Fibroblast of mammary gland (primary cell): ENCODE data around the gene C18orf32.
"Not testable (repeated sequence)": the region's sequence is repeated elsewhere in the genome, so short reads cannot be mapped to it uniquely, and the experiment has no call there.

Source experiments
- DNase-seq: peaks from one replicate; pipeline ENCODE4 v3.0.0-alpha.2; 2010; ENCODE audit warnings: low read depth
- H3K4me3 ChIP-seq: 2 replicates; pipeline ENCODE4 v1.5.1; 2011; ENCODE audit warnings: low read depth, mild to moderate bottlenecking, low read length, moderate library complexity; ENCODE audit not compliant: control insufficient read depth
- TF ChIP-seq, protein P1 (sequence below): conservative IDR thresholded peaks from 2 replicates; pipeline ENCODE4 v1.5.1; 2011; ENCODE audit warnings: low read depth, low read length, inconsistent platforms; ENCODE audit not compliant: control insufficient read depth, insufficient read depth

Gene C18orf32

DNA sequence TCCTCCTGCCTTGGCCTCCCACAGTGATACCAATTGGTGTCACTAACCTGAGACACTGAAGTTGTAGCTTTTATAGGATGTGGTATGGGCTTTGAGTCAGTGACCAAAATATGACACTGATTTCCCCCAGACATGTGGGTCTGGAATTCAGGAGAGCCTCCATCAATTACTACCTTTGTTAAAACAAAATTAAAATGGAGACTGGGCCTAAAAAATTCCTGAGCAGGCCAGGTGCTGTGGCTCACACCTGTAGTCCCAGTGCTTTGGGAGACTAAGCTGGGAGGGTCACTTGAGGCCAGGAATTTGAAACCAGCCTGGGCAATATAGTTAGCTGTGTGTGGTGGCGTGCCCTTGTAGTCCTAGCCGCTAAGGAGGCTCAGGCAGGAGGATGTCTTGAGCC is 37.9 kb upstream of the C18orf32 start:
- TF ChIP-seq, protein P1, sequence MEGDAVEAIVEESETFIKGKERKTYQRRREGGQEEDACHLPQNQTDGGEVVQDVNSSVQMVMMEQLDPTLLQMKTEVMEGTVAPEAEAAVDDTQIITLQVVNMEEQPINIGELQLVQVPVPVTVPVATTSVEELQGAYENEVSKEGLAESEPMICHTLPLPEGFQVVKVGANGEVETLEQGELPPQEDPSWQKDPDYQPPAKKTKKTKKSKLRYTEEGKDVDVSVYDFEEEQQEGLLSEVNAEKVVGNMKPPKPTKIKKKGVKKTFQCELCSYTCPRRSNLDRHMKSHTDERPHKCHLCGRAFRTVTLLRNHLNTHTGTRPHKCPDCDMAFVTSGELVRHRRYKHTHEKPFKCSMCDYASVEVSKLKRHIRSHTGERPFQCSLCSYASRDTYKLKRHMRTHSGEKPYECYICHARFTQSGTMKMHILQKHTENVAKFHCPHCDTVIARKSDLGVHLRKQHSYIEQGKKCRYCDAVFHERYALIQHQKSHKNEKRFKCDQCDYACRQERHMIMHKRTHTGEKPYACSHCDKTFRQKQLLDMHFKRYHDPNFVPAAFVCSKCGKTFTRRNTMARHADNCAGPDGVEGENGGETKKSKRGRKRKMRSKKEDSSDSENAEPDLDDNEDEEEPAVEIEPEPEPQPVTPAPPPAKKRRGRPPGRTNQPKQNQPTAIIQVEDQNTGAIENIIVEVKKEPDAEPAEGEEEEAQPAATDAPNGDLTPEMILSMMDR: no peak
- no peak overlapping the region for H3K4me3 ChIP-seq
- no peak for DNase-seq

DNA sequence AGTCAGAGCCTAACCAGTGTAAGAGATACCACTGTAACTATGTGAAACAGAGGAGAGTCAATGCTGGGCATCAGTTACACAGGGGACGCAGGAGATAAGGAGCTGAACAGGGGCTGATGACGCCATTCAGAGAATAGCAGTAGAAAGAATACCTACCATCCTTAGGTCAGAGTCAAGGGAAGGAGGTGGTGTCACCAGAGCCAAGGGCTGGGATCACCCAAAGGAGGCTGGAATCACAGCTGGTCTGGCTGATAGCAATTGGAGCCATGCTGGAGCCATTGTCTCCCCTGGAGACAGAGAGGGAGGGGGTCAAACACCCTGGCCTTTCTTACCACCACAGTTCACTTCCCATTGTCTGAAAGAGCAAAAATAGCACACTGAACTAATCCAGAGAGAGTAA is 37.3 kb upstream of the C18orf32 start:
- no peak overlapping the region for H3K4me3 ChIP-seq
- DNase-seq: no peak
- TF ChIP-seq, protein P1: no peak

DNA sequence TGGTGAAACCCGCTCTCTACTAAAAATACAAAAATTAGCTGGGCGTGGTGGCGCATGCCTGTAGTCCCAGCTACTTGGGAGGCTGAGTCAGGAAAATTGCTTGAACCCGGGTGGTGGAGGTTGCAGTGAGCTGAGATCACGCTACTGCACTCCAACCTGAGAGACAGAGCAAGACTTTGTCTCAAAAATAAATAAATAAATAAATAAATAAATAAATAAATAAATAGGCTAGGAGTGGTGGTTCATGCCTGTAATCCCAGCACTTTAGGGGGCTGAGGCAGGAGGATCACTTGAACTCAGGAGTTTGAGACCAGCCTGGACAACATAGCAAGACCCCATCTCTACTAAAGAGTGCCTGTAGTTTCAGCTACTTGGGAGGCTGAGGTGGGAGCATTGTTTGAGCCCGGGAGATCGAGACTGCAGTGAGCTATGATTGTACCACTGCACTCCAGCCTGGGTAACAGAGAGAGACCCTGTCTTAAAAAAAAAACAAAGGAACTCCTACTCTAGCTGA is 36.6 kb upstream of the C18orf32 start:
- H3K4me3 ChIP-seq, DNase-seq: not testable (repeated sequence)

DNA sequence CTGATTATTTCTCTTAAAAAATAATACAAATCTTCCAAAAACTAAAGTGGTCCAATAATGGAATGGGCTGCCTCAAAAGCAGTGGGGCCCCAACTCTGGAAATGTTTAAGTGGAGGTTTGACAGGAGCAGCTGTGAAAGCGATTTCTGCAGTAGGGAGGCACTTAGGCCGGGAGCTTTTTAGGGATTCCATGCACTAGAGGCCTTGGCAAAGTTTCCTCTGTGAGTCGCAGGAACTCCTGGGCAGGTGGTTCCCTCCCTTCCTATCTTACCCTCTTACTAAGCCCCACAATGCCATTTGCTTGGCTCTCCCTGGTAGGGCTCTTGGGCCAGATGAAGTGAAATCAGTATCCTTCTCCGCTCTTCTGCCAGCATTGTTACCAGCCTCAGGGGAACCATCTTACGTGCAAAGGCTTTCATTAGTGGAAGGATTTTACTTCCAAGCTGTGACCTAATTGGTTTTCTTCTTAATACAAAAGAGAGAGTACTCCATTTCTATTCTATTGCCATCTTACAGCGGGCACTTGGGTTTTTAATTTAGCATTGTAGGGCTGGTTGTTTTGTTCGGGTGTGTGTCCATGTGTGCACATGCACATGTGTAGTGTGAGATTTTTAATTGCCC is 34.3 kb upstream of the C18orf32 start:
- peak; percentile 2 for DNase-seq
- TF ChIP-seq, protein P1: no peak
- no peak overlapping the region for H3K4me3 ChIP-seq

DNA sequence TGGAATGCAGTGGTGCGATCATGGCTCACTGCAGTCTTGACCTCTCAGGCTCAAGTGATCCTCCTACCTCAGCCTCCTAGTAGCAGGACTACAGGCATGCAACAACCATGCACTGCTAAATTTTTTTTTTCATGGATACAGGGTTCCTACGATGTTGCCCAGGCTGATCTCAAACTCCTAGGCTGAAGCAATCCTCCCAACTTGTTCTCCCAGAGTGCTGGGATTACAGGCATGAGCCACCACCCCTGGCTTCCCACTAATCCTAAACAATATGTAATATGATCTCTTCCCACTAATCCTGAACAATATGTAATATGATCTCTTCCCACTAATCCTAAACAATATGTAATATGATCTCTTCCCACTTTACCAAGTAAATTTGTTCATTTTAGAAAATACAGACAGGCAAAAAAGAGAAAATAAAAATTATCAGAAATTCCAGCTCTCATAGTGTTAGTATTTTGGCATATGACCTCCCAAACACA is 33.7 kb upstream of the C18orf32 start:
- no peak overlapping the region for H3K4me3 ChIP-seq
- TF ChIP-seq, protein P1: no peak
- peak; percentile 57 for DNase-seq

DNA sequence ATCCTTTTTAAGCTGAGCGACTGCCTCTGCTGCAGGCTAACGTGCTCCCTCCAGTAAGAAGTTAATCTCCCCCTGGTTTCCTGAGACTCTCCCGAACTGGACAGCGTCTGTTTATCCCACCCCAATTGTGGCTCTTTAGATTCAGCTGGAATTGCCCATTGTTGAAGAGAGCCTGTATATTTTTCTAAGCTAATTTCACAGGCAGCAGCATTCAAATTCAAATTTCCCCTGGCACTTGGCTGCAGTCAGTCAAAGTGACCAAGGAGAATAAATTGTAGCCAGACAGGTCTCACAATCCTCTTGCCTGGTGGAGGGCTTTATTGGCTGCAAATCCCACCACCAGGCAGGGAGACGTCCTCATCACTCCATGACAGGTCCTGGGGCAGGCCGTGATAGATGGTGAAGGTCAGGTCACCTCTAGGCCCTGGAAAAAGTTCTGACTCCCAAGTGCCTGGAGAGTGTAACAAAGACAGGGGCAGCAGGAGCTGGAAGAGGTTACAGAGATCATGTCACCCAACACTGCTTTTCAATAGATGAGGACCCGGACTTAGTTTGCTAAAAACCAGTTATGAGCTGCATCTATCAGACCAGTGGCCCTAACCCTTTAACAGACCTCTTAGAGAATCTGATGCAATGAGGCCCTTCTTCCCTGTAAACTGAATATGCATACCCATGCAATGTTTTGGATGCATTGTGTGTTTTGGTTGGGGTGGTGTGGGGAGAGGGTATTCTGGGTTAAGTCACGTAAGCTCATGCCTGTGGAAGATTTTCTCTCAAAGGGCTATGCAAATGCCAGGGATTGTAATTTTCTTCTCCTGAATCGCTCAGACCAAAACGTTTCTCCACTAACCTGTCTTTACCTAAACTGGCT is 32.3 kb upstream of the C18orf32 start:
- no peak for DNase-seq
- no peak overlapping the region for H3K4me3 ChIP-seq
- TF ChIP-seq, protein P1: no peak

DNA sequence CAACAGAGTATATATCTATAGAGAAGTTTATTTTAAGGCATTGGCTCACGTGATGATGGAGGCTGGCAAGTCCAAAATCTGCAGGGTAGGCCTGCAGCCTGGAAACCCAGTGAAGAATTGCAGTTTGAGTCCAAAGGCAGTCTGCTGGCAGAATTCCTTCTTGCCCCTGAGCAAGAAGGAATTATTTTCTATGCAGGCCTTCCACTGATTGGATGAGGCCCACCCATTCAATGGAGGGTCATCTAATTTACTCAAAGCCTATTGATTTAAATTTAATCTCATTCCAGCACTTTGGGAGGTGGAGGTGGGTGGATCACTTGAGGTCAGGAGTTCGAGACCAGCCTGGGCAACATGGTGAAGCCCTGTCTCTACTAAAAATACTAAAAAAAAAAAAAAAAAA is 30.4 kb upstream of the C18orf32 start:
- TF ChIP-seq, protein P1: no peak
- no peak for DNase-seq
- H3K4me3 ChIP-seq: no peak overlapping the region
